Right lobe of liver (tissue), 4 donors: ENCODE data around the gene TADA2A.

Source experiments
- CTCF ChIP-seq, 4 donors: fragments of 200-600 bp in 3 of 4; fragments of 450-650 bp in 1 of 4; IDR thresholded peaks; one replicate each; pipeline versions ENCODE4 v1.5.1 to v1.8.0; 2016 to 2022; ENCODE audit warnings: antibody characterized with exemption in 4 of 4, mild to moderate bottlenecking in 2 of 4
- POLR2A ChIP-seq: fragments of 450-650 bp; IDR thresholded peaks from one replicate; pipeline ENCODE4 v1.6.1; 2017; ENCODE audit warnings: antibody characterized with exemption, mild to moderate bottlenecking
- donor health status: DM: no; HTN: no; CAD: no.
- donor health status: DM: no; HTN: no; CAD: no.
- donor health status: DM: no; HTN: yes; CAD: no.

- no peak for TF ChIP-seq CTCF (IDR thresholded peaks at IDR 0.05)
- no peak for TF ChIP-seq POLR2A
These were observed 20.2 kb upstream of the TADA2A start for GRCh38 chr17:37386462-37386861.
